Spleen (tissue), 11 donors: ENCODE results near the gene DNAH17. TPM values are rescaled to one million over a fixed set of nuclear protein-coding genes. Genes with fewer than 3 reads are reported as not detected.

Experiments used
- DNase-seq: peaks from one replicate; pipeline ENCODE4 v3.0.0-alpha.2; 2020
- H3K27ac ChIP-seq, 8 donors: fragments of 200-600 bp; sonication (generic) in 7 of 8; 1 replicate in 4 of 8; 2 replicates in 4 of 8; pipeline versions ENCODE4 v1.5.0 to v1.8.0; 2016 to 2021; ENCODE audit warnings: inconsistent platforms in 4 of 8, mild to moderate bottlenecking in 4 of 8, moderate library complexity in 1 of 8
- H3K27me3 ChIP-seq, 7 donors: fragments of 200-600 bp; sonication (generic) in 6 of 7; replicated peaks in 1 of 7; 1 replicate in 4 of 7; 2 replicates in 3 of 7; pipeline versions ENCODE4 v1.5.0 to v1.8.0; 2016 to 2021; ENCODE audit warnings: inconsistent platforms in 3 of 7, mild to moderate bottlenecking in 1 of 7
- H3K36me3 ChIP-seq, 6 donors: fragments of 200-600 bp; sonication (generic) in 5 of 6; 1 replicate in 4 of 6; 2 replicates in 2 of 6; pipeline versions ENCODE4 v1.5.0 to v1.8.0; 2016 to 2021; ENCODE audit warnings: inconsistent platforms in 2 of 6
- H3K4me1 ChIP-seq, 6 donors: fragments of 200-600 bp; sonication (generic) in 5 of 6; 1 replicate in 3 of 6; 2 replicates in 3 of 6; pipeline versions ENCODE4 v1.5.0 to v1.8.0; 2016 to 2021; ENCODE audit warnings: inconsistent platforms in 3 of 6
- H3K4me3 ChIP-seq, 8 donors: fragments of 200-600 bp; sonication (generic) in 7 of 8; 1 replicate in 4 of 8; 2 replicates in 4 of 8; pipeline versions ENCODE4 v1.5.0 to v1.8.0; 2016 to 2021; ENCODE audit warnings: inconsistent platforms in 4 of 8, mild to moderate bottlenecking in 4 of 8, moderate library complexity in 2 of 8
- H3K9me3 ChIP-seq, 8 donors: fragments of 200-600 bp; sonication (generic) in 7 of 8; 1 replicate in 4 of 8; 2 replicates in 4 of 8; pipeline versions ENCODE4 v1.5.0 to v1.8.0; 2016 to 2021; ENCODE audit warnings: inconsistent platforms in 4 of 8
- CTCF ChIP-seq, 11 experiments: fragments of 200-600 bp in 7 of 11; fragments of 450-650 bp in 4 of 11; sonication (generic) in 4 of 11; IDR thresholded peaks in 8 of 11; conservative IDR thresholded peaks in 3 of 11; 1 replicate in 7 of 11; 2 replicates in 4 of 11; pipeline versions ENCODE4 v1.4.0 to v1.8.0; 2016 to 2021; ENCODE audit warnings: antibody characterized with exemption in 11 of 11, inconsistent platforms in 4 of 11, mild to moderate bottlenecking in 1 of 11
- POLR2A ChIP-seq, 3 donors: fragments of 450-650 bp; IDR thresholded peaks; one replicate each; pipeline ENCODE4 v1.5.1; 2017; ENCODE audit warnings: antibody characterized with exemption in 3 of 3, mild to moderate bottlenecking in 1 of 3
- POLR2AphosphoS5 ChIP-seq, 3 donors: sonication (generic); formaldehyde crosslinking; IDR thresholded peaks; one replicate each; pipeline ENCODE4 v1.5.1; 2017; ENCODE audit warnings: antibody characterized with exemption in 3 of 3
- WGBS, 5 donors: extraction: QIAGEN DNeasy Blood & Tissue Kit in 3 of 5; methylation state at CpG; one replicate each; pipeline versions ENCODE4 v1.1.5 to v1.1.7; 2013 to 2018; 5-methylcytosine and 5-hydroxymethylcytosine counted together
- intact Hi-C: fragments of 100-400 bp; cut with DNase I; formaldehyde crosslinking; loops from one replicate; pipeline ENCODE4 v1.15.0; 2023; ENCODE audit warnings: low total_unique reads
- polyA plus RNA-seq, 3 donors: library from polyadenylated mRNA; stranded (reverse); fragments of 200-250 nt; gene quantifications; one replicate each; pipeline ENCODE4 v1.2.1, GENCODE V29; 2013
- total RNA-seq, 7 donors: library from RNA; depleted of rRNA in 3 of 7; stranded (reverse); fragments of >200 nt in 3 of 7; fragmentation: NEBNext Ultra II Directional in 4 of 7; extraction: Animal tissue kit (Norgen Biotek cat#: 25700) in 4 of 7; gene quantifications; one replicate each; pipeline versions ENCODE4 v1.1.0 to v1.2.1, GENCODE V29; 2016 to 2021
- donor health status: healthy with polysubstance abuse.
- donor health status: DM: no; HTN: no; CAD: no; lungs with moderate emphysema.
- donor health status: DM: no; HTN: no; CAD: no.
- donor health status: Bipolar disorder and iron deficiency.
- donor health status: healthy.
- donor health status: DM: no; HTN: no; CAD: no.
- donor health status: DM: yes; HTN: yes; CAD: no.

DNAH17 gene
- total and polyA plus RNA-seq, 10 donors: 0.06 to 1.0 (median 0.72) TPM; not detected in 1

GRCh38 chr17:78556812-78557211 is 20.4 kb downstream of the DNAH17 start:
- no peaks in the 10 kb centered on the region for H3K9me3 ChIP-seq
- WGBS, 5 donors: 79 to 92% (median 87%) methylated on average over 11 of the region's 11 CpGs
- no peaks in the 10 kb centered on the region for H3K36me3 ChIP-seq
- H3K4me1 ChIP-seq: no peaks in the 10 kb centered on the region
- no peak overlapping the region for H3K27ac ChIP-seq
- peaks cover 0 to 34% (median 0%) of the 10 kb centered on the region in 7 donors for H3K27me3 ChIP-seq
- intact Hi-C loops: no loop called here
- no peak for TF ChIP-seq POLR2A (IDR thresholded peaks at IDR 0.05)
- no peak for TF ChIP-seq CTCF (IDR thresholded peaks at IDR 0.05 in 8 of 11, conservative IDR thresholded peaks at IDR 0.05 in 3 of 11)
- no peak for TF ChIP-seq POLR2AphosphoS5 (IDR thresholded peaks at IDR 0.05)
- DNase-seq: no peak
- H3K4me3 ChIP-seq: no peak overlapping the region

GRCh38 chr17:78555746-78556401 is 21.3 kb downstream of the DNAH17 start:
- Histone ChIP-seq H3K27ac (no peak overlapping the region), H3K9me3 (no peaks in the 10 kb centered on the region), H3K27me3 (peaks cover 0 to 26% (median 0%) of the 10 kb centered on the region in 7 donors), H3K4me1 (no peaks in the 10 kb centered on the region), H3K4me3 (no peak overlapping the region), H3K36me3 (no peaks in the 10 kb centered on the region)
- intact Hi-C loops: no loop called here
- WGBS, 5 donors: 79 to 89% (median 86%) methylated on average over 6 of the region's 6 CpGs
- no peak for DNase-seq
- TF ChIP-seq POLR2A (IDR thresholded peaks at IDR 0.05) (no peak), CTCF (IDR thresholded peaks at IDR 0.05 in 8 of 11, conservative IDR thresholded peaks at IDR 0.05 in 3 of 11) (no peak), POLR2AphosphoS5 (IDR thresholded peaks at IDR 0.05) (no peak)

- TF ChIP-seq POLR2AphosphoS5 (IDR thresholded peaks at IDR 0.05): no peak
- no peak for TF ChIP-seq POLR2A (IDR thresholded peaks at IDR 0.05)
- TF ChIP-seq CTCF (IDR thresholded peaks at IDR 0.05 in 8 of 11, conservative IDR thresholded peaks at IDR 0.05 in 3 of 11): no peak
- Histone ChIP-seq H3K4me3 (no peak overlapping the region), H3K9me3 (peaks cover 0 to 10% (median 0%) of the 10 kb centered on the region in 8 donors), H3K27me3 (peaks cover 0 to 5% (median 0%) of the 10 kb centered on the region in 7 donors), H3K36me3 (no peaks in the 10 kb centered on the region), H3K4me1 (no peaks in the 10 kb centered on the region), H3K27ac (no peak overlapping the region)
- DNase-seq: no peak
- WGBS, 5 donors: 81 to 88% (median 82%) methylated on average over 6 of the region's 6 CpGs
- intact Hi-C loops: no loop called here
Measured at GRCh38 chr17:78550464-78550863, 26.7 kb downstream of the DNAH17 start.

GRCh38 chr17:78548725-78549124 is 28.5 kb downstream of the DNAH17 start:
- intact Hi-C loops: no loop called here
- Histone ChIP-seq H3K9me3 (peaks cover 0 to 10% (median 0%) of the 10 kb centered on the region in 8 donors), H3K4me1 (no peaks in the 10 kb centered on the region), H3K27ac (no peak overlapping the region), H3K4me3 (no peak overlapping the region), H3K27me3 (no peaks in the 10 kb centered on the region), H3K36me3 (no peaks in the 10 kb centered on the region)
- DNase-seq: no peak
- 82 to 93% (median 88%) methylated on average over 5 of the region's 5 CpGs for WGBS, 5 donors
- TF ChIP-seq POLR2A (IDR thresholded peaks at IDR 0.05) (no peak), CTCF (IDR thresholded peaks at IDR 0.05 in 8 of 11, conservative IDR thresholded peaks at IDR 0.05 in 3 of 11) (no peak), POLR2AphosphoS5 (IDR thresholded peaks at IDR 0.05) (no peak)
